CD4-positive, alpha-beta T cell treated with Interleukin-15 for 1 hour (primary cell): ENCODE data around the gene ADAMTS7.
"Not testable (repeated sequence)": the region's sequence is repeated elsewhere in the genome, so short reads cannot be mapped to it uniquely, and the experiment has no call there.

Experiments used
- DNase-seq: peaks from one replicate; pipeline ENCODE4 v3.0.0-alpha.2; 2020

The ADAMTS7 gene

GRCh38 chr15:78828920-78829319 lies 17.7 kb upstream of the ADAMTS7 start:
- no peak for DNase-seq

- DNase-seq: no peak
These were observed 11.2 kb upstream of the ADAMTS7 start for GRCh38 chr15:78822514-78822913.

- no peak for DNase-seq
These were observed 540 bp upstream of the ADAMTS7 start for GRCh38 chr15:78811825-78812183.

GRCh38 chr15:78810362-78811123 lies 721 bp downstream of the ADAMTS7 start:
- no peak for DNase-seq

GRCh38 chr15:78810003-78810361 lies 1.3 kb downstream of the ADAMTS7 start:
- DNase-seq: no peak

- no peak for DNase-seq
These were observed 2.7 kb downstream of the ADAMTS7 start for GRCh38 chr15:78808550-78808949.

GRCh38 chr15:78807359-78807758 lies 3.9 kb downstream of the ADAMTS7 start:
- no peak for DNase-seq

GRCh38 chr15:78804391-78804792 lies 6.9 kb downstream of the ADAMTS7 start:
- DNase-seq: no peak

GRCh38 chr15:78800806-78801205 lies 10.5 kb downstream of the ADAMTS7 start:
- DNase-seq: no peak

GRCh38 chr15:78800189-78800588 lies 11.1 kb downstream of the ADAMTS7 start:
- no peak for DNase-seq

GRCh38 chr15:78799102-78799501 lies 12.2 kb downstream of the ADAMTS7 start:
- not testable (repeated sequence) for DNase-seq

GRCh38 chr15:78798355-78798754 lies 12.9 kb downstream of the ADAMTS7 start:
- DNase-seq: not testable (repeated sequence)

- DNase-seq: no peak
These were observed 13.3 kb downstream of the ADAMTS7 start for GRCh38 chr15:78797951-78798350.

- no peak for DNase-seq
These were observed 14.8 kb downstream of the ADAMTS7 start for GRCh38 chr15:78796510-78796909.

GRCh38 chr15:78795043-78795442 lies 16.2 kb downstream of the ADAMTS7 start:
- DNase-seq: no peak

GRCh38 chr15:78794446-78794845 lies 16.8 kb downstream of the ADAMTS7 start:
- DNase-seq: not testable (repeated sequence)

- DNase-seq: no peak
These were observed 19.9 kb downstream of the ADAMTS7 start for GRCh38 chr15:78791357-78791756.

GRCh38 chr15:78790027-78790426 lies 21.2 kb downstream of the ADAMTS7 start:
- DNase-seq: no peak

GRCh38 chr15:78789615-78790014 lies 21.6 kb downstream of the ADAMTS7 start:
- no peak for DNase-seq

GRCh38 chr15:78788016-78788660 lies 23.1 kb downstream of the ADAMTS7 start:
- no peak for DNase-seq

- not testable (repeated sequence) for DNase-seq
These were observed 28.9 kb downstream of the ADAMTS7 start for GRCh38 chr15:78782402-78782801.

GRCh38 chr15:78781381-78781780 lies 29.9 kb downstream of the ADAMTS7 start:
- not testable (repeated sequence) for DNase-seq

GRCh38 chr15:78779975-78780374 lies 31.3 kb downstream of the ADAMTS7 start:
- DNase-seq: not testable (repeated sequence)

GRCh38 chr15:78779176-78779785 lies 32.0 kb downstream of the ADAMTS7 start:
- not testable (repeated sequence) for DNase-seq
